Caco-2 (cell line): ENCODE results near the gene MEFV. TPM values are rescaled to one million over a fixed set of nuclear protein-coding genes. Genes with fewer than 3 reads are reported as not detected.

ENCODE experiments used
- BruUV-seq: library from RNA; stranded (reverse); fragments of 400-500 nt; replicated peaks from 2 replicates; lab custom pipeline; 2021; lab: Mats Ljungman, UMichigan
- CTCF ChIA-PET: fragments of 300-600 bp; sonication (Branson Sonifier 250); formaldehyde crosslinking; loops from one replicate; lab custom pipeline; 2022; ENCODE audit warnings: antibody characterized with exemption; lab: Charles Lee
- POLR2A ChIA-PET: fragments of 300-600 bp; sonication (Branson Sonifier 250); formaldehyde crosslinking; loops from one replicate; lab custom pipeline; 2022; ENCODE audit warnings: antibody characterized with exemption; lab: Charles Lee
- DNase-seq, 2 experiments: peaks; one replicate each; pipeline versions ENCODE4 v3.0.0 to v3.0.0-alpha.2; 2020 to 2022
- H3K27me3 ChIP-seq: replicated peaks from 2 replicates; pipeline ENCODE4 v1.6.0; 2011; ENCODE audit warnings: low read length; ENCODE audit not compliant: control insufficient read depth, insufficient read depth
- H3K36me3 ChIP-seq: 2 replicates; pipeline ENCODE4 v1.5.1; 2011; ENCODE audit warnings: low read length; ENCODE audit not compliant: control insufficient read depth, insufficient read depth
- H3K4me1 ChIP-seq: fragments of 250-450 bp; sonication (Bioruptor Pico); 2 replicates; pipeline ENCODE4 v1.5.1; 2020; ENCODE audit warnings: mild to moderate bottlenecking
- H3K4me3 ChIP-seq: 2 replicates; pipeline ENCODE4 v1.5.1; 2011; ENCODE audit warnings: low read depth, mild to moderate bottlenecking, control low read depth, low read length
- H3K9me3 ChIP-seq: fragments of 250-450 bp; sonication (Bioruptor Pico); 2 replicates; pipeline ENCODE4 v1.5.1; 2020; ENCODE audit warnings: mild to moderate bottlenecking, moderate library complexity
- H3K27ac Mint-ChIP-seq: one replicate; pipeline ENCODE4 v1.8.0; 2022; ENCODE audit warnings: mixed read lengths; ENCODE audit not compliant: unreplicated experiment
- H3K27me3 Mint-ChIP-seq: one replicate; pipeline ENCODE4 v1.8.0; 2022; ENCODE audit warnings: mixed read lengths; ENCODE audit not compliant: insufficient read depth, unreplicated experiment
- H3K36me3 Mint-ChIP-seq: one replicate; pipeline ENCODE4 v1.8.0; 2022; ENCODE audit warnings: mild to moderate bottlenecking, mixed read lengths; ENCODE audit not compliant: insufficient read depth, unreplicated experiment
- H3K4me1 Mint-ChIP-seq: one replicate; pipeline ENCODE4 v1.8.0; 2022; ENCODE audit warnings: low read depth, mixed read lengths; ENCODE audit not compliant: unreplicated experiment
- H3K4me3 Mint-ChIP-seq: one replicate; pipeline ENCODE4 v1.8.0; 2022; ENCODE audit warnings: mild to moderate bottlenecking, moderate library complexity, mixed read lengths; ENCODE audit not compliant: unreplicated experiment
- H3K9me3 Mint-ChIP-seq: one replicate; pipeline ENCODE4 v1.8.0; 2022; ENCODE audit warnings: mixed read lengths; ENCODE audit not compliant: unreplicated experiment
- CTCF ChIP-seq, 2 experiments: fragments of 200-600 bp in 1 of 2; IDR thresholded peaks; 1 replicate in 1 of 2; 2 replicates in 1 of 2; pipeline versions ENCODE4 v1.5.1 to v1.8.0; 2011 to 2022; ENCODE audit warnings: antibody characterized with exemption in 1 of 2, control low read depth in 1 of 2, inconsistent platforms in 1 of 2, low read depth in 1 of 2, low read length in 1 of 2, mild to moderate bottlenecking in 1 of 2, moderate library complexity in 1 of 2; ENCODE audit not compliant: insufficient read depth in 1 of 2, severe bottlenecking in 1 of 2, unreplicated experiment in 1 of 2
- intact Hi-C: fragments of 100-400 bp; cut with micrococcal nuclease; formaldehyde crosslinking; loops from one replicate; pipeline ENCODE4 v1.10.0; 2022; ENCODE audit not compliant: unreplicated experiment
- total RNA-seq: library from RNA; stranded (reverse); gene quantifications from 2 replicates; pipeline ENCODE4 v1.2.3, GENCODE V29; 2022

Gene MEFV
- total RNA-seq, 1 experiment from 2014 or later = not detected

GRCh38 chr16:3285131-3285530 is 28.7 kb upstream of the MEFV start:
- H3K4me3 Mint-ChIP-seq = peak overlapping the region; percentile 98
- H3K27me3 Mint-ChIP-seq = no peaks in the 10 kb centered on the region
- peaks cover 70% of the 10 kb centered on the region for H3K36me3 Mint-ChIP-seq
- no peaks in the 10 kb centered on the region for H3K4me1 Mint-ChIP-seq
- H3K4me3 ChIP-seq = peak overlapping the region; percentile 72
- H3K36me3 ChIP-seq = peaks cover 25% of the 10 kb centered on the region
- BruUV-seq = no TSS peak
- no peak for DNase-seq
- H3K27me3 ChIP-seq = no peaks in the 10 kb centered on the region
- ChIA-PET CTCF (no interaction called here), POLR2A (no interaction called here)
- intact Hi-C loops = loop anchor here (10.0 kb wide), 1 partner anchor 120 kb away; the partner anchor contains the start of genes ZNF174 and ZSCAN32
- no peaks in the 10 kb centered on the region for H3K9me3 Mint-ChIP-seq
- TF ChIP-seq CTCF (IDR thresholded peaks at IDR 0.05; ENCODE audit: insufficient read depth in 1 of 2, low read depth in 1 of 2, low read length in 1 of 2, severe bottlenecking in 1 of 2, unreplicated experiment in 1 of 2) = no peak
- H3K27ac Mint-ChIP-seq = no peak overlapping the region
- peaks cover 19% of the 10 kb centered on the region for H3K9me3 ChIP-seq
- H3K4me1 ChIP-seq = peaks cover 19% of the 10 kb centered on the region

GRCh38 chr16:3283543-3284447 is 27.4 kb upstream of the MEFV start:
- Mint-ChIP-seq H3K36me3 (peaks cover 56% of the 10 kb centered on the region), H3K4me3 (peak overlapping the region; percentile 98), H3K4me1 (no peaks in the 10 kb centered on the region), H3K9me3 (no peaks in the 10 kb centered on the region), H3K27ac (peak overlapping the region; percentile 99), H3K27me3 (no peaks in the 10 kb centered on the region)
- DNase-seq = no peak
- ChIA-PET CTCF (interaction anchor here (0.6 to 1.6 kb wide), 4 partner anchors 10 to 217 kb away, joined by 3 to 9 read pairs (median 5); partner anchors contain the start of gene CLUAP1), POLR2A (interaction anchor here (0.6 to 2.6 kb wide), 6 partner anchors 19 to 160 kb away, joined by 4 to 21 read pairs (median 9); partner anchors contain the start of genes NAA60, ZNF174, ZNF213 and ZNF597)
- TF ChIP-seq CTCF (IDR thresholded peaks at IDR 0.05; ENCODE audit: insufficient read depth in 1 of 2, low read depth in 1 of 2, low read length in 1 of 2, severe bottlenecking in 1 of 2, unreplicated experiment in 1 of 2) = no peak
- H3K9me3 ChIP-seq = peaks cover 7% of the 10 kb centered on the region
- peaks cover 14% of the 10 kb centered on the region for H3K36me3 ChIP-seq
- BruUV-seq = TSS peak; percentile 41
- intact Hi-C loops = loop anchor here (5.0 to 10.0 kb wide), 3 partner anchors 121 to 159 kb away; partner anchors contain the start of genes NAA60, ZNF174, ZNF597 and ZSCAN32
- peak overlapping the region; percentile 72 for H3K4me3 ChIP-seq
- peaks cover 19% of the 10 kb centered on the region for H3K4me1 ChIP-seq
- H3K27me3 ChIP-seq = no peaks in the 10 kb centered on the region
